Sciatic nerve (tissue), 2 donors: ENCODE data around the gene BABAM1. TPM values are rescaled to one million over a fixed set of nuclear protein-coding genes. Genes with fewer than 3 reads are reported as not detected.

Source experiments
- ATAC-seq: fragments of 200-7000 bp; cut with Tn5 transposase; one replicate; pipeline ENCODE4 v1.9.1; 2020; ENCODE audit warnings: mild to moderate bottlenecking, moderate library complexity
- DNase-seq: peaks from one replicate; pipeline ENCODE4 v3.0.0-alpha.2; 2020; ENCODE audit warnings: low spot score
- intact Hi-C: fragments of 100-400 bp; cut with DNase I; formaldehyde crosslinking; loops from one replicate; pipeline ENCODE4 v1.14.2; 2022
- total RNA-seq: library from RNA; stranded (reverse); fragmentation: NEBNext Ultra II Directional; extraction: Animal tissue kit (Norgen Biotek cat#: 25700); gene quantifications from one replicate; pipeline ENCODE4 v1.2.1, GENCODE V29; 2021
- donor health status: DM: no; HTN: no; CAD: no.
- donor health status: DM: no; HTN: no; CAD: no.

The BABAM1 gene
- total RNA-seq: 66.6 TPM

DNA sequence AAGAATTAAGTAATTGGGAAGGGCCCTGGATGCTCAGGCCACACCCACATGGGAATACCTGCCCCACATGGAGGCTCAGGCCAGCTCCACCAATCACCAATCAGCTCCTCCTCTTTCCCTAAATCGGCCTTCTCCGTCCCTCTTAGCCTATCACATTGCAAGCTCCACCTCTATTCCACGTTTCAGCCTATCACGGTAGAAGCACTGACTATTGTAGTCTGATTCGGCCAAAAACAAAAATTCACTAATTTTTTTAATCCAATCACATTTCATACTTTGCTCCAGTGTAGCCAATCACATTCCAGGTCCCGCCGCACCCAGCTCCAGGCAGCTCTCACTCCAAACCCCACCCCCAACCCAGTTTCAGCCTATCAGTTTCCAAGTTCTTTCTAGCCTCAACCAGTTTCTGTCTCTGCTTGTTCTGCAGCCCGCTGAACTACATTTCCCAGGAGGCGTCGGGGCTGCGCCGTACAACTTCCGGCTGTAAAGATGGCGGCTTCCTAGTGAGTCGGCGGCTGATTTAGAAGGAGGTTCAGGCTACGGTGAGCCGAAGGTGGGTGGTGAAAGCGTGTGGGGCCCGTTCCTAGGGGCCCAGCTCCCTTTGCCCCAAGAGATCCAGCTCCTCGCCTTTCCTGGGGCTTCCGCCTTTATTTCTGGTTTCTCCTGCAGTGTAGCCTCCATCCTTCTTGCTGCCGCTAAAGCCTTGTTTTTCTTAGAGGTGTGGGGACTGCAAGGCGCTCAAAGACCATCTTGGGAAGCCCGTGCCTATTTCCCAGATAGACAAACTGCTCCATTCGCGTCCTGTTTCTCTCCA lies at the start of gene BABAM1:
Gene BABAM1, plus strand, starts transcription at position 469 of the 814 bp plus-strand sequence. CDS start 1,364 bp downstream, outside the sequence.
- ATAC-seq: peak; percentile 99
- intact Hi-C loops: no loop called here

DNA sequence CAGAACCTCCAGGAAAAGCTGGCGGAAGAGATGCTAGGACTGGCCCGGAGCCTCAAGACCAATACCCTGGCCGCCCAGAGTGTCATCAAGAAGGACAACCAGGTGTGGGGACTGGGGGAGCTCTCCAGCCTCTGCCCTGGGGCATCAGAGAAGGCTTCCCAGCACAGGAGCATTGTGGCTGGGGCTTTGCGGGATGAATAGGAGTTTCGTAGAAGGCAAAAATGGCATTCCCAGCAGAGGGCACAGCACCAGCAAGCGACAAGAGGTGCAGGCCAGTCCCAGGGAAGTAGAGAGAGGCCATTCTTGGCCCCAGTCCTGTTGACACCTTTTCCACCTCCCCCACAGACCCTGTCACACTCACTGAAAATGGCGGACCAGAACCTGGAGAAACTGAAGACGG lies 48.0 kb upstream of the BABAM1 start:
- ATAC-seq (no peak), DNase-seq (no peak)
- intact Hi-C loops: loop anchor here (1.0 kb wide), 1 partner anchor 34 kb away; no protein-coding TSS in a partner anchor

More for the DNA sequence above, at the start of gene BABAM1:
- peak; percentile 95 for DNase-seq

DNA sequence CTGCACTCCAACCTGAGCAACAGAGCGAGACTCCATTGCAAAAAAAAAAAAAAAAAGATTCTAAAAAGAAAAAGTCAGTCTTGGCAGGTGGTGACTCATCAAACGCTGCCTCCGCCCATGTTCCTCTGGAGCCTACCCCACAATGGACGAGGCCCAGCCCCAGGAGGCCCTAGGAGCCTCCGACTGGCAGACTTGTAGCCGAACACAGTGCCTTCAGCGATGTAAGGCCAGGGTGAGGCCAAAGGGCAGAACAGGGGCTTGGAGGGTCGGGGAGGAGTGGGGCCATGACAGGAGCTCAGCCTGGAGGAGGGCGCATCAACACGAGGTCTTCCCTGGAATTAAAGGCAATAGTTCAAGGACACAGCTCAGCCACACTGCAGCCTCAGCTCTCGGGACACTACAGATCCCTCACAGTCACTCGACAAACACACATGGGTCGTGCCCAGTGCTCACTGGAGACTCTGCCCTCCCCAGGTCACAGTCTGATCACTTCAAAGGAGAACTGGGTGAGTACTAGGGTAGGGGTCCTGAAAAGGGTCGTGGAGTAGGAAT lies 47.0 kb upstream of the BABAM1 start:
- intact Hi-C loops: no loop called here
- ATAC-seq (no peak), DNase-seq (no peak)

DNA sequence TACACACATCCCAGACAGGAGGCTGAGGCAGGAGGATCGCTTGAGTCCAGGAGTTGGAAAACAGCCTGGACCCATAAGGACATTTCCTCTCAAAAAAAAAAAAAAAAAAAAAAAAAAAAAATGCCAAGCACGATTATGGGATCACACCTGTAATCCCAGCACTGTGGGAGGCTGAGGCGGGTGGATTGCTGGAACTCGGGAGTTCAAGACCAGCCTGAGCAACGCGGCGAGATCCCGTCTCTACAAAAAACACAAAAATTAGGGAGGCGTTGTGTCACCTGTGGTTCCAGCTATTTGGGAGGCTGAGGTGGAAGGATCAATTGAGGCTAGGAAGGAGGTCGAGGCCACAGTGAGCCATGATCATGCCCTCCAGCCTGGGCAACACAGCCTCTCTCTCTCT lies 42.2 kb upstream of the BABAM1 start:
- ATAC-seq (no peak), DNase-seq (no peak)
- intact Hi-C loops: no loop called here

DNA sequence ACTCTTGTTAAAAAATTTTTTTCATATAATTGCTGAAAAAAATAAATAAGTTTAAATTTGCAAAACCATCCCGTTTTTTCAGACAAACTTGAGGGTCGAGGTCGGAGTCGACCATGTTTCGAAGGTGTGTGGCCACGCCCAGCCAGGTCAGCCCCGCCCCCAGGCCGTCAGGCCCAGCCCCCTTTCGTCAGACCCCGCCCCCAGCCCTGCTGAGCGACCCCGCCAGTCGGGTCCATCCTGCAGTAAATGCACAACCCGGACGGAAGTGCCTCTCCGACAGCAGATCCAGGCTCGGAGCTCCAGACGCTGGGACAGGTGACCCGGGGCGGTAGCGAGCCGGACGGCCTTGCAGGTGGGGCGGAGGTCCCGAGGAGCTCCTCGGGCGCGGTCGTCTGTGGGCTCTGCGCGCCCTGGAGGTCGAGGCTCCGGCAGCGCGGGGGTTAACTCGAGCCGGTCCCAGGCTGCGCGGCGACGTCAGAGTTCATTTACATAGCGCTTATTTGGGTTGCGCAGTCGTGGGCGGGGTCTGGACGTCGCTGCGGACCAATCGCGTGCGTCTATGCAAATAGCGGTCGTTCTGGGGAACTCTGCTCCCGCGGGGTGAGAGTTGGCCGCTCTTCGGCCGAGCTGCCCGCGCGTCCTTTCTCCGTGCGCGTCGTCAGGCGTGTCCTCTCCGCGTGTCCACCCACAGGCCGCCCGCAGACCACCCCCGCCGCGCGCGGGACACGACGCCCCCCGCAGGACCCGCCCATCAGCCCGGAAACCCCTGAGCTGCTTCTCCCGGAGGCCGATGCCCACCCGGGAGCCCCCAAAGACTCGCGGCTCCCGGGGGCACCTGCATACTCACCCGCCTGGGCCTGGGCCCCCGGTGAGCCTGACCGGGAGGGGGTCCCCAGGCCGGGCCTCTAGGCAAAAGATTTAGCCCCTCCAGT lies 41.0 kb upstream of the BABAM1 start, which contains the start of gene OCEL1:
Gene OCEL1, plus strand, starts transcription at position 225 of the 932 bp plus-strand sequence. Its CDS starts 22 bp downstream, at position 247.
- ATAC-seq: peak; percentile 98
- intact Hi-C loops: no loop called here
- DNase-seq: peak; percentile 99

DNA sequence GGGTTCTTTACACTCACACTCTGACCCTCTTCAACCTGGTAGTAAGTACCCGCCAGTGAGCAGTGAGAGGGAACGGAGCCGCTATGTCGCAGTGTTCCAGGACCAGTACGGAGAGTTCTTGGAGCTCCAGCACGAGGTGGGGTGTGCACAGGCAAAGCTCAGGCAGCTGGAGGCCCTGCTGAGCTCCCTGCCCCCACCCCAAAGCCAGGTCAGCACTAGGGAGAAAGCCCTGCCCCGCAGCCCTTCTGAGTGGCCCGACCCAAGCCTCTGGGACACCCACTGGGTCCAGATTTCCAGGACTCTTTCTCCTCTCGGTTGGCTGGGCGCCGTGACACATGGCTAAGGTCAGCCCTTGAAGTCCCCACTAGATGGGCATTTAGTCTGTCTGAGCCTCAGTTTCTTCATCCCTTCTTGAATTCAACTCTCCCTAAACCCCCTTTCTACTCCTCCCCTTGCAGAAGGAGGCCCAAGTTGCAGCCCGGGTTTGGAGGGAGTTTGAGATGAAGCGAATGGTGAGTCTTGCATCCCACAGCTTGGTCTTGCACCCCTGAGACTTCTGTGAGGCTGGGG lies 39.4 kb upstream of the BABAM1 start:
- ATAC-seq (no peak), DNase-seq (no peak)
- intact Hi-C loops: no loop called here

DNA sequence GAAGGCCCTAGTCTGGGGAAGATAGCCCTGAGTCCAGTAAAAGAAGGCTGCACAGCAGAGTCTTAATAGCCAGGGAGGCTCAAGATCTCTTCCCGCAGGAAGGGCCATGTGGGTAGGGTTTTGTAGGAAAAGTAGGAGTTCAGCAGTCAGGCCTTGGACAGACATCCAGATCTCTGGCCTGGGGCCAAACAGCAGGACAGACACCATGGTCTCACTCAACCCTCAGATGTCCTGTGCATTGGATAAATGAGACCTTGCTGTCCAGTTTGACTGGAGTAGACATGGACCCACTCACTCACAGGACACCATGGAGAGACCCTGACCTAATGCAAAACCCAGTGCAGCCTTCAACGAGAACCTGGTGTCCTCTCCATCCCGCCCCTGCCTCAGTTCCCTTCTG lies 37.4 kb upstream of the BABAM1 start:
- DNase-seq: no peak
- intact Hi-C loops: no loop called here
- no peak for ATAC-seq

DNA sequence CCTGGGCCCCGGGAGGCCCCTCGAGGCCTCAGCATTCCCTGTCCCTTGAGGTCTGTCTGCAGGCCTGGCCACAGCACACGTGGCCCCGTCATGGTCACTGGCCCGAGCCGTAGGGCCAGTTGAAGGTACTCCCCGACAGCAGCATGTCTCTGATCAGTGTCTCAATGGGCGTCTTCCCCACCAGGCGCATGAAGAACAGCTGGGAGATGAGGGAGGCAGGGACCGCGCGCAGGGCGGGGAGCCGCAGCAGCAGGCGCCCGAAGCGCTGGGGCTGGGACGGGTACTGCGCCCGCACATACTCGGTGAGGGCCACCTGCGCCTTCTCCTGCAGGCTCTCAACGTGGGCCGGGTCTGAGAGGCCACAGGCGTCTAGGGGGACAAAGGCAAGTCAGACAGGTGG lies 35.0 kb upstream of the BABAM1 start:
- ATAC-seq (no peak), DNase-seq (no peak)
- intact Hi-C loops: no loop called here

DNA sequence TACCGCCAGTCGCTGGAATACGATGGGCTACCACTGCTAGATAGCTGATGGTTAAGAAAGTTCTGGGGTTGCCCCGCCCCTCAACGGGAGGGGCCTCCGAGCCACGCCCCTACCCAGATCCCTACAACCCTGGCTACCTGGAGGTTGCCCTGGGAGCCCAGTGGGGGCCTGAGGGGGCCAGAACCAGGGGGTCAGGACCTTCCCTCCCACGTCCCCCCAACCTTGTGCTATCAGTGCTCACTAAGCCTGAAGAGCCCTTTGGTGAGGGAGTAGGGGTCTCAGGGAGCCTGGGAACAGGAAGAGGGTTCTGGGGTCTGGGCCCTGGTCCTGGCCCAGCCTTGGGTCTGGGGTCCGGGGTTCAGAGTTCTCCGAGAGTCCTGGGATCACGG lies 32.3 kb upstream of the BABAM1 start:
- intact Hi-C loops: no loop called here
- ATAC-seq (peak; percentile 78), DNase-seq (peak; percentile 75)

DNA sequence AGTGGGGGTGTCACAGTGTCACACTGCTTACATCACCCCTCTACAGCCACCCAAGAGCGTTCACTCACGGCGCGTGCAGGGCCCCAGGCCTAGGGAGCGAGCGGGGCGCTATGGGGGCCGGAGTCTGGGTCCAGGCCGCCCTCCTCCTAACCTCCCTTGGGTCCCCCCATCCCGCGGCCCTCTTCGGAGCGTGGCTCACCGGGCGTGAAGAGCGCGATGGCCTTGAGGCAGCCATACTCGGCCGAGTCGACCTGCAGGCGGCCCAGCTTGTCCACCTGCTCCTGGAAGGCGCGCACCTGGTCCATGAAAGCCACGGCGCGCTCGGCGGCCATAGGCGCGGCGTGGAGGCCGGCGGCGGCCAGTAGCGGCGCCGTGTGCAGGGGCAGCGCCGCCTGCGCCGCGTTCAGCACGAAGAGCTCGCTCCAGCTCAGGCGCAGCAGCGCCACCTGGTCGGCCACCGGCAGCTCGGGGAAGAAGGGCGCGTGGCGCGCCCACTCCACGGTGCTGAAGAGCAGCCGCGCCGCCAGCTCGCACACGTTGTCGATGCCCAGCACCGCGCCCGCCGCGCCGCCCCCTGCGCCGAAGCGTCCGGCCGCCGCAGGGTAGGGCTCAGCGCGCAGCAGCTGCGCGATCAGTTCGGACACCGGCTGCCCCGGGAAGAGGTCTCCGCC lies 31.8 kb upstream of the BABAM1 start:
- peak; percentile 81 for ATAC-seq
- intact Hi-C loops: no loop called here
- DNase-seq: peak; percentile 84

DNA sequence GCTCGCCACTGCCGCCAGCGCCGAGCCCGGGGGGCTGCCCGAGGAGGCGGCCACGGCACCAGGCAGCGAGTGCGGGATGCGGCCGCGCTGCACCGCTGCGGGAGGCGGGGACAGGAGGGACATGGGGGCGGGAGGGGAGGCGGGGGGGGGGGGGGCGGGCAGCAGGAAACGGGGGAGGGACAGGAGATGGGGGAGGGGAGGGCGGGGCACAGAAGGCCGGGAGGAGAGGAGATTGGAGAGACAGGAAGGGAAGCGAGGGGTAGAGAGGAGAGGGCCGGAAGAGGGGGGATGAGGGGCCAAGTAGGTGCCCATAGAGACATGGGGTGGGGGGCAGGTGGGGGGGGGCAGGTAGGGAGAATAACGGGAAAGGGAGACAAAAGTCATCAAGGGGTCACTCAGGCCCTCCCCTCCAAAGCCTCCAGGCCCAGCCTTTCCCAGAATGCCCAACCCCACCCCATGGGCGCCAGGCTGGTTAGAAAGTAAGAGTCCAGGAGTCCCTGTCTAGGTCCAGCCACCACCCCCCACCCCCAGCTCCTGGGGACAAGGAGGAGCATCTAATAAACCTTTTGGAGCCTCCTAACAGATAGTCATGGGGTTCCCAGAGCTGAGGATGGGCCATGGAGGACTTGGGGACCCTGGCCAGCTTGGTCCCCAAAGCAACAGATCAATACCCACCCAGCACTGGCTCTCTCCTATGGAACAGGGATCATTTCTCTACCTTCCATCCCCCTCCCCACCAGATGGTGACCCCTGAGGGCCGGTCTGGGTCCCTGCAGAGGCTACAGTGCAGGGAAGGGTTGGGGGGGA lies 31.1 kb upstream of the BABAM1 start:
- intact Hi-C loops: no loop called here
- peak; percentile 25 for ATAC-seq
- DNase-seq: no peak

DNA sequence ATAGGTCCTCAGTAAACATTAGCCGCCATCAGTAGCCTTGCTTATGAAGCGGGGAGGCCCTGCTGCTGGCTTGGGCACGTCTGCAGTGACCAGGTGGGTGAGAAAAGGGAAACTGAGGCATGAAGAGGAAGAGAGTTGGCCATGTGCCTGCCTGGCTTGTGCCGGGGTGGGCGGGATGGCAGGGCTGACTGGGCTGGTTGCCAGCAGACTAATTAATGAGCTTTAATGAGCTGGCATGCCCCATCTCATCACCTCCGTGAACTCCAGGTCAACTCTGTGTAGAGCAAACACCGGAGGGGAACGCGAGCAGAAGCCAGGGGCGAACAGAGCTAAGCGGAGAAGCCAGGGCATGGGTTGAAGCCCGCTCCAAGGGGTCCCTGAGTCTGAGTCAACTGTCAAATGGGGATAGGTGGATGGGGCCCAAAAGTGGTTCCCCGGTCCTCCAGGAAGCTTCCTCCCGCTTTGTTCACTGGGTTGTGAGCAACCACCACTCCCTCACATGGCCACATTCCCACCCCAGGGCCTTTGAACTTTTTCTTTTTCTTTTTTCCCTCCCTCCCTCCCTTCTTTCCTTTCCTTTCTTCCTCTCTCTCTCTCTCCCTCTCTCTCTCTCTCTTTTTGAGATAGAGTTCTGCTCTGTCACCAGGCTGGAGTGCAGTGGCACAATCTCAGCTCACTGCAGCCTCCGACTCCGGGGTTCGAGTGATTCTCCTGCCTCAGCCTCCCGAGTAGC lies 30.3 kb upstream of the BABAM1 start:
- ATAC-seq: no peak
- intact Hi-C loops: no loop called here
- DNase-seq: no peak

DNA sequence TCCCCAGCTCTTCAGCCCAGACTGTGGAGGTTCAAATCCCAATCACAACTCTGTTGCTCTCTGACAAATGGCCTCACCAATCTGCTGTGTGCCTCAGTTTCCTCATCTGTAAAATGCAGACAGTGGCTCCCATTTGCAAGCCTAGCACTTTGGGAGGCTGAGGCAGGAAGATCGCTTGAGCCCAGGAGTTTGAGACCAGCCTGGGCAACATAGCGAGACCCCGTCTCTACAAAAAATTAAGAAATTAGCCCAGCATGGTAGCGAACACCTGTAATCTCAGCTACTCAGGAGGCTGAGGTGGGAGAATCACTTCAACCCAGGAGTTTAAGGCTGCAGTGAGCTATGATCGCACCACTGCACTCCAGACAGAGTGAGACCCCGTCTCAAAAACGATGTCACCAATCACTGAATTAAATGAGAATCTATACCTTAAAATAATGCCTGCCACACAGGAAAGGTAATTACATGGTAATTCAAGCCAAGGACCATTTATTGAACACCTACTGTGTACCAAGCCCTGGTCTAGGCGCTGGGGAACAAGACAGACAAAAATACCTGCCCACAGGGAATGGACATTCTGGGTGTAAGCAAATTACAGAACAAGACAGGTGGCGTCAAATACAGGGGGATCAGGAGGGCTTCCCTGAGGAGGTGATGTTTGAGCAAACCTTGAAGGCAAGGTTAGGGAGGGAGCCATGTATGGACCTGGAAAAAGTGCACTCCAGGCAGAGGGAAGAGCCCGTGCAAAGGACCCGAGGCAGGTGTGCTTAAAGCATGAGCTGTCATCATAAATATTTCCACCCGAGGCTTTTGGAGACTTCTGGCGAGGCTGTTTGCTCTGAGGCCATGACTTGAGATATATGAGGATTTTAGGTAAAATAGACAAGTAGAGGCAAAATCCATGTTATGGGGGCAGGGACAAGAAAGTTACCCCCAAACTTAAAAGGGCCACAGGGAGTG lies 29.2 kb upstream of the BABAM1 start:
- no peak for ATAC-seq
- DNase-seq: no peak
- intact Hi-C loops: no loop called here

DNA sequence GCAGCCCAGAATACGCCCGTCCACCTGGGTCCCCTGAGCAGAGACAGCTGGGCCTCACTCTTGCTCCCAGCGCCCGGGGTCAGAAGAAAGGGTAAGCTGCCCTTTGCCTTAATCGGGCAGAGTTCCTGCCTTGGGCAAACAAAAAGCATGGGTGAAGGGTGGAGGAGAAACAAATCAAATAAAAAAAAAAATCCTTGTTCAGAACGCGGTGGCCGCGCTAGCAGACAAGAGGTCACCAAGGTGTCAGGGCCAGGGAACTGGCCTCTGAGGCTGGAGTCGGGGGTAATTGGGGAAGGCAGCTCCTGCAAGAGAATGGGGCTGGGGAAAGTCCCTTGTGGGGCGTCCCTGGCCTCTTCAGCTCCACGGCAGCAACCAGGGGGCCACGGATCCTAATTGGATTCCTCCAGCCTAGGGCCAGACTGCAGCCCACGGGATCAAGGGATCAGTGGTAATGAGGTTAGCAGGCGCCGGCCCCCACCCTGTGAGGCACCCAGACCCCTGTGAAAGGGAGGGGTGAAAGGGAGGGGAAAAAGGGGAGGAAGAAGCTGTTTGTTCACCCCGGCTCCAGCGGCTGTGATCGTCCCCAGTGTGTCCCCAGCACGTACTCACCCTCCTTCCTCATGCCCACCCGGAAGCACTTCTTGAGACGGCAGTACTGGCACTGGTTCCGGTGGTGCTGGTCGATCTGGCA lies 27.0 kb upstream of the BABAM1 start:
- DNase-seq (no peak), ATAC-seq (no peak)
- intact Hi-C loops: no loop called here

DNA sequence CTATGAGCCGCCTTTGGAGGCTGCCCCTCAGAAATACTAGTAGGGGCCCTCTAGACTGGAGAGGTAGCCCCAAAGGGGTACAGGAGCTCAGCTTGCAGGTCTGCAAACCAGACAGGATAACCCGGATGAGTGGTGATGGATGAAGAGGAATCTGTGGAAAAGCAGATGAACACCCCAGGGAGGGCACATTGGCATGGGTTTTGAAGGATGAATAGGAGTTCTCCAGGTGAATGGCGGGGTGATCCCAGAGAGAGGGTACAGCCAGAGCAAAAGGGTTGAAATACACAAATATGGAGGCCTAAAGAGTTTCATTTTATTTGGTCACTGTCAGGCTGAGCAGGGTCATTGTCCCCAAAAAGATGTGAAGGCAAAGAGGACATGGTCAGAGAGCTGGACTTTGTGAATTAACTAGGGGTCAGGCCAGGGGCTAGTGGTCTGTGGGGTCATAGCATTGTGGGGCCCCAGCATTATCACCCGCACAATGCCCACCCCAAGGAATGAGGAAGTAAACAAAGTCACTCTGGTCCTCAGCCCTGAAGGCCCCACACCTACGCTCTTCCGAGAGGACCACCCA lies 26.3 kb upstream of the BABAM1 start:
- ATAC-seq (no peak), DNase-seq (no peak)
- intact Hi-C loops: no loop called here
